PC-3 (cell line): ENCODE data around the gene SEMG1. TPM values are rescaled to one million over a fixed set of nuclear protein-coding genes. Genes with fewer than 3 reads are reported as not detected.

Source experiments
- ATAC-seq: fragments of 200-7000 bp; cut with Tn5 transposase; 2 replicates; pipeline ENCODE4 v1.9.1; 2020; ENCODE audit warnings: mild to moderate bottlenecking, moderate library complexity
- BruUV-seq: library from RNA; stranded (reverse); fragments of 400-500 nt; replicated peaks from 2 replicates; lab custom pipeline; 2021; lab: Mats Ljungman, UMichigan
- CTCF ChIA-PET: fragments of 300-600 bp; sonication (Branson Sonifier 250); formaldehyde crosslinking; loops from one replicate; lab custom pipeline; 2022; ENCODE audit warnings: antibody characterized with exemption; lab: Charles Lee
- POLR2A ChIA-PET: fragments of 300-600 bp; sonication (Branson Sonifier 250); formaldehyde crosslinking; loops from one replicate; lab custom pipeline; 2022; ENCODE audit warnings: antibody characterized with exemption; ENCODE audit not compliant: unreplicated experiment; lab: Charles Lee
- DNase-seq: peaks from one replicate; pipeline ENCODE4 v3.0.0-alpha.2; 2015
- H2AFZ ChIP-seq: fragments of 300-600 bp; sonication (generic); 2 replicates; pipeline ENCODE4 v1.6.0; 2016; ENCODE audit warnings: antibody characterized with exemption, low read length
- H3F3A ChIP-seq: fragments of 300-600 bp; sonication (generic); one replicate; pipeline ENCODE4 v1.6.0; 2017; ENCODE audit warnings: antibody characterized with exemption, low read length, control low read depth, mild to moderate bottlenecking; ENCODE audit not compliant: unreplicated experiment
- H3K27ac ChIP-seq: fragments of 300-600 bp; sonication (generic); 2 replicates; pipeline ENCODE4 v1.5.1; 2016; ENCODE audit warnings: mild to moderate bottlenecking, low read length
- H3K27me3 ChIP-seq: fragments of 300-600 bp; sonication (generic); 2 replicates; pipeline ENCODE4 v1.6.1; 2016; ENCODE audit warnings: low read length, mixed read lengths
- H3K36me3 ChIP-seq: fragments of 300-600 bp; sonication (generic); 2 replicates; pipeline ENCODE4 v1.6.1; 2016; ENCODE audit warnings: low read depth, mixed run types, low read length, mixed read lengths
- H3K4me1 ChIP-seq: fragments of 300-600 bp; sonication (generic); 2 replicates; pipeline ENCODE4 v1.5.1; 2016; ENCODE audit warnings: low read length; ENCODE audit not compliant: insufficient read depth
- H3K4me2 ChIP-seq: fragments of 300-600 bp; sonication (generic); 2 replicates; pipeline ENCODE4 v1.6.0; 2016; ENCODE audit warnings: low read length
- H3K4me3 ChIP-seq: fragments of 300-600 bp; sonication (generic); 2 replicates; pipeline ENCODE4 v1.5.1; 2016; ENCODE audit warnings: mild to moderate bottlenecking, low read length, mixed read lengths
- H3K79me2 ChIP-seq: fragments of 300-600 bp; sonication (generic); 2 replicates; pipeline ENCODE4 v1.6.1; 2017; ENCODE audit warnings: low read length, mixed read lengths
- H3K9ac ChIP-seq: fragments of 300-600 bp; sonication (generic); 2 replicates; pipeline ENCODE4 v1.6.0; 2016; ENCODE audit warnings: mild to moderate bottlenecking, low read length
- H3K9me2 ChIP-seq: fragments of 300-600 bp; sonication (generic); replicated peaks from 2 replicates; pipeline ENCODE4 v1.6.1; 2016; ENCODE audit warnings: mixed run types, low read length, mixed read lengths
- H3K9me3 ChIP-seq: fragments of 300-600 bp; sonication (generic); 2 replicates; pipeline ENCODE4 v1.6.1; 2016; ENCODE audit warnings: low read length, mixed read lengths
- H4K20me1 ChIP-seq: fragments of 300-600 bp; sonication (generic); 2 replicates; pipeline ENCODE4 v1.6.1; 2016; ENCODE audit warnings: low read length, mixed read lengths
- CTCF ChIP-seq: fragments of 300-600 bp; sonication (generic); conservative IDR thresholded peaks from 2 replicates; pipeline ENCODE4 v1.5.1; 2017; ENCODE audit warnings: antibody characterized with exemption, low read depth, mild to moderate bottlenecking, low read length
- EZH2 ChIP-seq: fragments of 300-600 bp; sonication (generic); IDR thresholded peaks from one replicate; pipeline ENCODE4 v1.6.1; 2017; ENCODE audit warnings: antibody characterized with exemption, mild to moderate bottlenecking, low read length; ENCODE audit not compliant: unreplicated experiment
- EZH2phosphoT487 ChIP-seq: fragments of 300-600 bp; sonication (generic); IDR thresholded peaks from 2 replicates; pipeline ENCODE4 v1.6.1; 2018; ENCODE audit warnings: mild to moderate bottlenecking, antibody characterized with exemption, low read length, borderline replicate concordance
- intact Hi-C: fragments of 100-400 bp; cut with micrococcal nuclease; formaldehyde crosslinking; loops from 2 replicates; pipeline ENCODE4 v1.9.0; 2023
- total RNA-seq: library from RNA; depleted of rRNA; stranded (reverse); fragments of >200 nt; gene quantifications from 2 replicates; pipeline ENCODE4 v1.2.3, GENCODE V29; 2014

Gene SEMG1
- total RNA-seq, 1 experiment from 2014 or later: not detected

- ChIA-PET POLR2A (no interaction called here), CTCF (no interaction called here)
- Histone ChIP-seq H4K20me1 (no peaks in the 10 kb centered on the region), H3K9me2 (no peaks in the 10 kb centered on the region), H3K9ac (no peak overlapping the region), H3F3A (no peaks in the 10 kb centered on the region), H3K9me3 (no peaks in the 10 kb centered on the region), H3K4me3 (no peak overlapping the region), H3K27ac (no peak overlapping the region), H3K4me2 (no peak overlapping the region), H3K79me2 (no peaks in the 10 kb centered on the region), H3K27me3 (no peaks in the 10 kb centered on the region), H3K36me3 (no peaks in the 10 kb centered on the region), H2AFZ (no peak overlapping the region), H3K4me1 (peaks cover 15% of the 10 kb centered on the region)
- BruUV-seq: no TSS peak
- no peak for TF ChIP-seq CTCF
- DNase-seq (no peak), ATAC-seq (no peak)
- intact Hi-C loops: loop anchor here (5.0 kb wide), 1 partner anchor 105 kb away; no protein-coding TSS in a partner anchor
Measured at GRCh38 chr20:45187693-45188092, 19.1 kb upstream of the SEMG1 start.

- H3K9ac ChIP-seq: no peak overlapping the region
- no peak overlapping the region for H3K4me3 ChIP-seq
- H3K36me3 ChIP-seq: no peaks in the 10 kb centered on the region
- ChIA-PET POLR2A (no interaction called here), CTCF (no interaction called here)
- H3K4me1 ChIP-seq: peaks cover 5% of the 10 kb centered on the region
- no peaks in the 10 kb centered on the region for H4K20me1 ChIP-seq
- no peak overlapping the region for H3K4me2 ChIP-seq
- H3K27ac ChIP-seq: no peak overlapping the region
- DNase-seq (no peak), ATAC-seq (no peak)
- H3F3A ChIP-seq: no peaks in the 10 kb centered on the region
- H3K79me2 ChIP-seq: no peaks in the 10 kb centered on the region
- TF ChIP-seq EZH2 (no peak), CTCF (no peak)
- no peaks in the 10 kb centered on the region for H3K9me2 ChIP-seq
- no peaks in the 10 kb centered on the region for H3K9me3 ChIP-seq
- BruUV-seq: no TSS peak
- H2AFZ ChIP-seq: no peak overlapping the region
- H3K27me3 ChIP-seq: no peaks in the 10 kb centered on the region
- intact Hi-C loops: loop anchor here (5.0 kb wide), 1 partner anchor 103 kb away; no protein-coding TSS in a partner anchor
Measured at GRCh38 chr20:45189067-45189609, 17.7 kb upstream of the SEMG1 start.

GRCh38 chr20:45189861-45190260, 17.0 kb upstream of the SEMG1 start:
- H3K9me3 ChIP-seq: no peaks in the 10 kb centered on the region
- H3K79me2 ChIP-seq: no peaks in the 10 kb centered on the region
- DNase-seq (no peak), ATAC-seq (no peak)
- no peaks in the 10 kb centered on the region for H3K36me3 ChIP-seq
- H3K9me2 ChIP-seq: no peaks in the 10 kb centered on the region
- CTCF ChIA-PET: no interaction called here
- intact Hi-C loops: loop anchor here (5.0 kb wide), 1 partner anchor 102 kb away; no protein-coding TSS in a partner anchor
- H3K27ac ChIP-seq: no peak overlapping the region
- H2AFZ ChIP-seq: no peak overlapping the region
- H3K4me1 ChIP-seq: peaks cover 5% of the 10 kb centered on the region
- H3K9ac ChIP-seq: no peak overlapping the region
- H3K4me2 ChIP-seq: no peak overlapping the region
- H3K27me3 ChIP-seq: no peaks in the 10 kb centered on the region
- no peak overlapping the region for H3K4me3 ChIP-seq
- no peaks in the 10 kb centered on the region for H3F3A ChIP-seq
- BruUV-seq: no TSS peak
- no peaks in the 10 kb centered on the region for H4K20me1 ChIP-seq
- POLR2A ChIA-PET: no interaction called here
- TF ChIP-seq EZH2phosphoT487 (no peak), CTCF (no peak), EZH2 (no peak)
